Nephron progenitor cell (in vitro differentiated cells): ENCODE measurements around the gene CACNA1G.

Experiments
- DNase-seq: peaks from one replicate; pipeline ENCODE4 v3.0.0; 2021
- H3K27ac Mint-ChIP-seq: 2 replicates; pipeline ENCODE4 v1.8.0; 2021; ENCODE audit warnings: mild to moderate bottlenecking, moderate library complexity, mixed read lengths
- H3K27me3 Mint-ChIP-seq: 2 replicates; pipeline ENCODE4 v1.8.0; 2021; ENCODE audit warnings: mild to moderate bottlenecking, low read depth, mixed read lengths; ENCODE audit not compliant: poor library complexity
- H3K36me3 Mint-ChIP-seq: 2 replicates; pipeline ENCODE4 v1.8.0; 2021; ENCODE audit warnings: low read depth, mixed read lengths
- H3K4me1 Mint-ChIP-seq: 2 replicates; pipeline ENCODE4 v1.8.0; 2021; ENCODE audit warnings: mixed read lengths
- H3K4me3 Mint-ChIP-seq: 2 replicates; pipeline ENCODE4 v1.8.0; 2021; ENCODE audit warnings: mild to moderate bottlenecking, moderate library complexity, mixed read lengths
- H3K9me3 Mint-ChIP-seq: 2 replicates; pipeline ENCODE4 v1.8.0; 2021; ENCODE audit warnings: mild to moderate bottlenecking, moderate library complexity, mixed read lengths
- CTCF ChIP-seq: fragments of 200-600 bp; sonication (generic); IDR thresholded peaks from 2 replicates; pipeline ENCODE4 v1.5.0; 2021; ENCODE audit warnings: antibody characterized with exemption

The CACNA1G gene

DNA sequence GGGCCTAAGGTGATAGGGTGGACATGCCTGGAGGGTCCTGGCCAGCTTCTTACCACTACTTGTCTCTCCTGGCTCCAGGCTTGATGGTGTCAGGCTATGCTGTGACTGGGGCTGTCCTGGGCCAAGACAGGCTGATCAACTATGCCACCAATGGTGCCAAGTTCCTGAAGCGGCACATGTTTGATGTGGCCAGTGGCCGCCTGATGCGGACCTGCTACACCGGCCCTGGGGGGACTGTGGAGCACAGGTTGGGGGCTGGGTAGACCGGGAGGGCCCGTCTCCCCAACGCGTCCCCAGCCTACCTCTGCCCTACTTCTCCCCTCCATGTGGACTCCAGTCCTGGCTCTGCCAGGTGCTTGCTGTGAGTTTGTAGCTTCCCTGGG is 9.1 kb upstream of the CACNA1G start:
- TF ChIP-seq CTCF = no peak
- Mint-ChIP-seq H3K27ac (no peak overlapping the region), H3K4me1 (peaks cover 31% of the 10 kb centered on the region), H3K27me3 (peaks cover 32% of the 10 kb centered on the region), H3K9me3 (no peaks in the 10 kb centered on the region), H3K4me3 (no peak overlapping the region), H3K36me3 (no peaks in the 10 kb centered on the region)
- DNase-seq = no peak

- Mint-ChIP-seq H3K4me1 (peaks cover 35% of the 10 kb centered on the region), H3K9me3 (no peaks in the 10 kb centered on the region), H3K27me3 (peaks cover 35% of the 10 kb centered on the region), H3K4me3 (no peak overlapping the region), H3K27ac (no peak overlapping the region), H3K36me3 (no peaks in the 10 kb centered on the region)
- no peak for TF ChIP-seq CTCF
- no peak for DNase-seq
Observed at GRCh38 chr17:50551884-50552283, 8.6 kb upstream of the CACNA1G start.

DNA sequence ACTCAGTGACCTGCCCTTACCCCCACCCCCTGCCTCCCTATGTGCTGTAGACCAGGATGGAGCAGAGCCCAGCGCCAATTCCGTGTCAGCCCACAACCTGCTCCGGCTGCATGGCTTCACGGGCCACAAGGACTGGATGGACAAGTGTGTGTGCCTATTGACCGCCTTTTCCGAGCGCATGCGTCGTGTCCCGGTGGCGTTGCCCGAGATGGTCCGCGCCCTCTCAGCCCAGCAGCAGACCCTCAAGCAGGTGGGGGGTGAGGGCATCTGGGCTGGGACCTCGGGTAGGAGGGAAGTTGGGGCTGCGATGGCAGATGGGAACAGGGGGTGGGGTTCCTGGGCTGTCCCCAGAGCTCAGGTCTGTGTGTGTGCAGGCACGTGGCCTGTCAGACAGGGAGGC is 6.3 kb upstream of the CACNA1G start:
- H3K4me3 Mint-ChIP-seq = no peak overlapping the region
- no peaks in the 10 kb centered on the region for H3K9me3 Mint-ChIP-seq
- no peaks in the 10 kb centered on the region for H3K36me3 Mint-ChIP-seq
- peaks cover 58% of the 10 kb centered on the region for H3K27me3 Mint-ChIP-seq
- DNase-seq = no peak
- no peak overlapping the region for H3K27ac Mint-ChIP-seq
- no peak for TF ChIP-seq CTCF
- peaks cover 57% of the 10 kb centered on the region for H3K4me1 Mint-ChIP-seq

GRCh38 chr17:50556803-50557202 is 3.7 kb upstream of the CACNA1G start:
- no peaks in the 10 kb centered on the region for H3K36me3 Mint-ChIP-seq
- peaks cover 76% of the 10 kb centered on the region for H3K27me3 Mint-ChIP-seq
- no peak overlapping the region for H3K27ac Mint-ChIP-seq
- H3K9me3 Mint-ChIP-seq = no peaks in the 10 kb centered on the region
- no peak for TF ChIP-seq CTCF
- no peak overlapping the region for H3K4me3 Mint-ChIP-seq
- peaks cover 54% of the 10 kb centered on the region for H3K4me1 Mint-ChIP-seq
- DNase-seq = no peak

DNA sequence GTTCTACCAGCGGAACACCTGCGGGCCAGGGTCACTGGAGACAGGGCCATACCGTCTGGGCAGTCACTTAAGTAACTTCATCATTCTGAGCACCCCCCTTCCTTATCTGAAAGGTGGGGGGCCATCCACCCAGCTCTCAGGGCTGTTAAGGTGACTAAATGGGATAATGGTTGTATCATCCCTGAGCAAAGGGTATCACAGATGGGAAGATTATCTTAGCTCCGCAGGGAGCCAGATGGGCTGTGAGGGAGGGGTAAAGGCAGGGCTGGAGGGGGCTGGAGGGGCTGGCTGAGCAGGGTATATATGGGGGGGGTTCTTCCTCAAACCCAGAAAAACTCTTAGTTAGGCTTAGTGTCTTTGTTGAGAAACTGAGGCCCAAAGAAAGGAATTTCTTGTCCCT is 2.9 kb upstream of the CACNA1G start:
- DNase-seq = no peak
- H3K27ac Mint-ChIP-seq = no peak overlapping the region
- H3K9me3 Mint-ChIP-seq = no peaks in the 10 kb centered on the region
- no peak overlapping the region for H3K4me3 Mint-ChIP-seq
- TF ChIP-seq CTCF = no peak
- peaks cover 76% of the 10 kb centered on the region for H3K27me3 Mint-ChIP-seq
- H3K4me1 Mint-ChIP-seq = peaks cover 60% of the 10 kb centered on the region
- H3K36me3 Mint-ChIP-seq = no peaks in the 10 kb centered on the region

- no peak for TF ChIP-seq CTCF
- Mint-ChIP-seq H3K9me3 (no peaks in the 10 kb centered on the region), H3K27me3 (peaks cover 78% of the 10 kb centered on the region), H3K4me3 (peak overlapping the region; percentile 68), H3K4me1 (peaks cover 61% of the 10 kb centered on the region), H3K27ac (no peak overlapping the region), H3K36me3 (no peaks in the 10 kb centered on the region)
- DNase-seq = no peak
Observed at GRCh38 chr17:50558091-50558490, 2.4 kb upstream of the CACNA1G start.
